Measurements from ENCODE around the gene SYNCRIP.

- TF ChIP-seq CTCF (conservative IDR thresholded peaks at IDR 0.05) (no peak), EZH2 (IDR thresholded peaks at IDR 0.05; ENCODE audit: low read depth) (no peak)
Observed at GRCh38 chr6:85591207-85591606, 51.5 kb downstream of the SYNCRIP start.
